ENCODE measurements around the gene MMP15. TPM values are rescaled to one million over a fixed set of nuclear protein-coding genes. Genes with fewer than 3 reads are reported as not detected.

The MMP15 gene
- polyA plus RNA-seq, 1 donor (not counting 4 experiments of a cell fraction or from before 2014, with no cell fraction given) = 3.7 TPM

- no peak for FAIRE-seq
- Histone ChIP-seq H3K4me2 (ENCODE audit: control insufficient read depth, extremely low read depth, insufficient read depth, low read depth, low read length) (no peak overlapping the region), H3K36me3 (ENCODE audit: control insufficient read depth in 2 of 2, extremely low read depth in 1 of 2, insufficient read depth in 2 of 2, low read length in 2 of 2) (peaks cover 0 to 4% of the 10 kb centered on the region in 2 experiments), H3K4me3 (ENCODE audit: control insufficient read depth in 2 of 3, extremely low read depth in 1 of 3, insufficient read depth in 2 of 3, low read depth in 1 of 3, low read length in 3 of 3) (no peak overlapping the region), H3K27ac (ENCODE audit: control insufficient read depth, insufficient read depth, low read length) (no peak overlapping the region), H3K79me2 (ENCODE audit: control insufficient read depth, insufficient read depth, low read length) (no peaks in the 10 kb centered on the region), H3K9ac (ENCODE audit: control insufficient read depth, extremely low read depth, insufficient read depth, low read length) (no peak overlapping the region), H3K9me3 (ENCODE audit: control insufficient read depth, low read depth, low read length) (no peaks in the 10 kb centered on the region), H3K4me1 (ENCODE audit: control insufficient read depth, extremely low read depth, insufficient read depth, low read length) (no peaks in the 10 kb centered on the region), H3K27me3 (ENCODE audit: control insufficient read depth, extremely low read depth, insufficient read depth, low read length) (no peaks in the 10 kb centered on the region), H2AFZ (ENCODE audit: control insufficient read depth, low read length) (no peak overlapping the region), H4K20me1 (ENCODE audit: control insufficient read depth, extremely low read depth, insufficient read depth, low read length) (no peaks in the 10 kb centered on the region), H3K9me1 (ENCODE audit: control insufficient read depth, extremely low read depth, insufficient read depth, low read length) (no peaks in the 10 kb centered on the region)
- TF ChIP-seq EZH2 (IDR thresholded peaks at IDR 0.05; ENCODE audit: low read length) (no peak), CTCF (optimal IDR thresholded peaks at IDR 0.05 in 1 of 3, IDR thresholded peaks at IDR 0.05 in 1 of 3, conservative IDR thresholded peaks at IDR 0.05 in 1 of 3; ENCODE audit: extremely low read depth in 1 of 3, insufficient read depth in 2 of 3, low read length in 3 of 3) (no peak)
- dilution Hi-C loops (cut with MboI; ENCODE audit: extremely low pct_ligation_motif_present, low sequenced_read_pairs) = no loop called here
- no peak for DNase-seq (ENCODE audit: low read depth, low spot score)
These were observed 11.4 kb downstream of the MMP15 start for GRCh38 chr16:58036943-58037342.

GRCh38 chr16:58037365-58038057 is 12.0 kb downstream of the MMP15 start:
- H3K4me1 ChIP-seq (ENCODE audit: control insufficient read depth, extremely low read depth, insufficient read depth, low read length) = no peaks in the 10 kb centered on the region
- no peak overlapping the region for H3K27ac ChIP-seq (ENCODE audit: control insufficient read depth, insufficient read depth, low read length)
- H3K4me3 ChIP-seq (ENCODE audit: control insufficient read depth in 2 of 3, extremely low read depth in 1 of 3, insufficient read depth in 2 of 3, low read depth in 1 of 3, low read length in 3 of 3) = no peak overlapping the region
- H3K36me3 ChIP-seq (ENCODE audit: control insufficient read depth in 2 of 2, extremely low read depth in 1 of 2, insufficient read depth in 2 of 2, low read length in 2 of 2) = peaks cover 0 to 6% of the 10 kb centered on the region in 2 experiments
- no peaks in the 10 kb centered on the region for H4K20me1 ChIP-seq (ENCODE audit: control insufficient read depth, extremely low read depth, insufficient read depth, low read length)
- H3K27me3 ChIP-seq (ENCODE audit: control insufficient read depth, extremely low read depth, insufficient read depth, low read length) = no peaks in the 10 kb centered on the region
- no peak overlapping the region for H3K9ac ChIP-seq (ENCODE audit: control insufficient read depth, extremely low read depth, insufficient read depth, low read length)
- H3K9me3 ChIP-seq (ENCODE audit: control insufficient read depth, low read depth, low read length) = no peaks in the 10 kb centered on the region
- dilution Hi-C loops (cut with MboI; ENCODE audit: extremely low pct_ligation_motif_present, low sequenced_read_pairs) = no loop called here
- DNase-seq (ENCODE audit: low read depth, low spot score) (no peak), FAIRE-seq (no peak)
- H3K79me2 ChIP-seq (ENCODE audit: control insufficient read depth, insufficient read depth, low read length) = no peaks in the 10 kb centered on the region
- TF ChIP-seq EZH2 (IDR thresholded peaks at IDR 0.05; ENCODE audit: low read length) (no peak), CTCF (optimal IDR thresholded peaks at IDR 0.05 in 1 of 3, IDR thresholded peaks at IDR 0.05 in 1 of 3, conservative IDR thresholded peaks at IDR 0.05 in 1 of 3; ENCODE audit: extremely low read depth in 1 of 3, insufficient read depth in 2 of 3, low read length in 3 of 3) (no peak)
- H2AFZ ChIP-seq (ENCODE audit: control insufficient read depth, low read length) = no peak overlapping the region
- H3K9me1 ChIP-seq (ENCODE audit: control insufficient read depth, extremely low read depth, insufficient read depth, low read length) = no peaks in the 10 kb centered on the region
- H3K4me2 ChIP-seq (ENCODE audit: control insufficient read depth, extremely low read depth, insufficient read depth, low read depth, low read length) = no peak overlapping the region

Measured in keratinocyte (primary cell).